Muscle of arm (tissue), 12 donors: ENCODE results near the gene PARD3. TPM values are rescaled to one million over a fixed set of nuclear protein-coding genes. Genes with fewer than 3 reads are reported as not detected.
"Not testable (repeated sequence)": the region's sequence is repeated elsewhere in the genome, so short reads cannot be mapped to it uniquely, and the experiment has no call there.

Experiments used
- DNase-seq: peaks from one replicate; pipeline ENCODE4 v3.0.0-alpha.2; 2013
- polyA plus RNA-seq, 12 donors: library from polyadenylated mRNA; unstranded; fragments of 120-200 nt; gene quantifications; one replicate each; pipeline ENCODE4 v1.2.1, GENCODE V29; 2013; ENCODE audit not compliant: insufficient read length in 12 of 12

Gene PARD3
- polyA plus RNA-seq, 12 donors = 40.7 to 93.0 (median 44.5) TPM; not detected in 1

DNA sequence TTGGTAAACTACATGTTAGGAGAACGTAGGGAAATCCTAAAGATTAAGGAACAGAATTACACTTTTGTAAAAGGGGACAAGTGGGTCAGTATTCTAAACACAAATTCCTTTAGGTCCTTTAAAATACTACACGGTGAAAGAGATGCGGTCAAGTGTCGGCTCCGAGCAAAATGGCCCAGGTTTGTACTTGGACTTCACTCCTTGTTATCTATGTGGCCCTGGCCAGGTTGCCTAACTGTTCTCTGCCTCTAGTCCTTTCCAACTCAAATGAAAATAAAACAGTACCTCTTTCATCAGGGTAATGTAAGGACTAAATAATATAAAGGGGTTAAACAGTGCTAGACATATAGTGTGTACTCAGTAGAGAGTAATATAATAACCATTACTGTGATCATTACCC, 344.8 kb downstream of the PARD3 start:
- no peak for DNase-seq

DNA sequence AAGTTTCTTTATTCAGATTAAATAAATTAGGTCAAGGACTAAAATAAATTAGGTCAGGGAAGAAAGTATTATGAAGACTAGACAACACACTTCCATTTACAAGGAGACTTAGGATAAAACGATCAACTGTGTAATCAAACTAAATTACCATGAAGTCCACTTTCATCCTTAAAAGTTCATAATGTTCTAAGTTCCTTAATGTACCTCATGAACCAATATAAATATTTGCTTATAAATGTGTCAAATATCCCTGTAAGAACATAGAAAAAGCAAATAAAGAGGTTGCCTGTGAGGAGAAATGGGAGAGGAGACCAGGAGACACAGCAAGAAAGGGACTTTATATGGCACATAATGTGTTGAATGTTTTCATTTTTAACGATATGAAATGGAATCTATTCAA, 345.6 kb downstream of the PARD3 start:
- DNase-seq = no peak

DNA sequence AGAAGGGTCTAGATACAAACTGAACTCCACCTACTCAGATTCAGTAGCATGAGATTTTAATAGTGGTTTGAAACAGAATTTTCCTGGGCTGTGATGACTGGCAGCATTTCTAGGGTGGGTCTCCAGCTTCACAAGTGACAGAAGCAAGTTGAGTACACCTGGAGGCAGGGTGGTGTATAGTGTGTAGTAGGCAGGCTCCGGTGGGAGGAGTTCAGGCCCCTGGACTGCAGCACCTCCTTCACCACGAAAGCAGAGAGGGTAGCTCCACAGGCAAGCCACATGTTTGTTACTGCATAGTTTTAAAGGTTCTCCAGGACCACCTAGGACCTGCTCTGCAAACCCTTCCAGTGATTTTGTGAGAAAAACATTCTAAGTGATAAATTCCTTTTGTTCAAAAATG, 347.2 kb downstream of the PARD3 start:
- DNase-seq = no peak

DNA sequence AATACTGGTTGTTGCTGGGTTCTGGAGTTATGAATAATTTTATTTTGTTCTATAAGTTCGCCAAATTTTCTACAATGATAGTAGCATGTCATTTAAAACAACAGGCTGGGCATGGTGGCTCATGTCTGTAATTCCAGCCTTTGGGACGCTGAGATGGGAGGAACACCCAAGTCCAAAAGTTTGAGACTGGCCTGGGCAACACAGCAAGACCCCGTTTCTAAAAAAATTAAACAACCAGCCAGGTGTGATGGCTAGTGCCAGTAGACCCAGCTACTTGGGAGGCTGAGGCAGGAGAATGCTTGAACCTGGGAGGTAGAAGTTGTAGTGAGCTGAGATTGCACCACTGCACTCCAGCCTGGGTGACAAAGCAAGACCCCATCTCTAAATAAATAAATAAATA, 347.7 kb downstream of the PARD3 start:
- DNase-seq = no peak

DNA sequence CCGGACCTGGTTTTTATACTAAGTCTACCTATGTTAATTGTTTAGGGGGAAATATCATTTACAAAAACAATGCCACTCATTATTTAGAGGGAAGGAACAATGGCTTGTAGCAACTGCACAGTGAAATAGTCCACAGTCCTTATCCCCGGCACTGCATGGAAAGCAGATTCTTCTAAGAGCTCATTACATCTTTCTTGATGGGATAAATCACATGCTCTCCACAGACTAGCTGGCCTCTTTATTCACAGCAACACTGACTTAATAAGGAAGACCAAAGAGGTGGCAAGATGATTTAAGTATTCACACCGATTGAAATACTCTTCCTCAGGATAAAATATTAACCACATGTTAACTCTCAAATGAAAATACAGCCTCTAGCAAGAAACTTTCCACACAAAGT, 349.4 kb downstream of the PARD3 start:
- no peak for DNase-seq

DNA sequence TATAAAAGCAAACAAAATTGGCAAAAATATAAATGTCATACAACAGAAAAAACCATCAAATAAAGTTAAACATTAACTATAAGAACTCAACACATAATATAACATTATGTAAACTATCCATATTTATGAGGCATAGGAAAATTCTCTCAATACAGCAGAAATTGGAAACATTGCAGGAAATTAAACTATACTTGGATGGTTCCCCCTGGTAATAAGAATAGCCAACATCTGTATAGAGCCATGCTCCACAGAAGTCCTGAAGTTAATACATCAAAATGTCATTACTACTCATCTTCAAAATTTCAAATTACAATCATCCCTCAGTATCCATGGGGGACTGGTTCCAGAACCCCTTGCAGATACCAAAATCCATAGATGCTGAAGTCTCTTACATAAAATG, 350.5 kb downstream of the PARD3 start:
- DNase-seq = no peak

DNA sequence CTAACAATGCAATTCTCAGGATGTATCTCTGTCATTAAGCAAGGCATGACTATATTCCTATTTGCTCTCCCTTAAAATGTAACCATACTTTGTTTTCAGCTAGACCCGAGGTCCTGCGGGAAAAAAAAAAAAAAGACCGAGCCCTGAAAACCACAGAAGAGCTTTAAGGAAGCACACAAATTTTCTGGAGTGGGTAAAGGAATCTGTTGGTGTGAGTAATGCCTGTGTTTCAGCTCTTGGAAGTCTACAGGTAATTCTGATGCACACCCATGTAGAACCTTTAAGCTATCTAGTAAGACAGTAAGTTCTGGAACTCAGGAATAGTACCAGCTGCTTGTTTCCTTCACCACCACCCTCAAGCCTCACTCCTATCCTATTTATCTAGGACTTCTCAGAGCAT, 351.1 kb downstream of the PARD3 start:
- no peak for DNase-seq

DNA sequence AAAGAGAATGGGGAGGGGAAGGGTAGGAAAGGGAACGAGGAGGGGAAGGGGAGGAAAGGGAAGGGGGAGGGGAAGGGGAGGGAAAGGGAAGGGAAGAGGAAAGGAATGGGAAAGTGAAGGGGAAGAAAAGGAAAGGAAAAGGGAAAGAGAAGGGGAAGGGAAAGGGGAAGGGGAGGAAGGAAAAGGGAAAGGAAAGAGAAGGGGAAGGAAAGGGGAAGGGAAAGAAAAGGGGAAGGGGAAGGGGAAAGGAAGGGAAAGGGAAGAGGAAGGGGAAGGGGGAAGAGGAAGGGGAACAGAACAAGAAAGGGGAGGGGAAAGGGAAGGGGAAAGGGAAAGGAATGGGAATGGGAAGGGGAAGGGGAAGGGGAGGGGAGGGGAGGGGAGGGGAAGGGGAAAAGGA, 352.1 kb downstream of the PARD3 start:
- DNase-seq = no peak

DNA sequence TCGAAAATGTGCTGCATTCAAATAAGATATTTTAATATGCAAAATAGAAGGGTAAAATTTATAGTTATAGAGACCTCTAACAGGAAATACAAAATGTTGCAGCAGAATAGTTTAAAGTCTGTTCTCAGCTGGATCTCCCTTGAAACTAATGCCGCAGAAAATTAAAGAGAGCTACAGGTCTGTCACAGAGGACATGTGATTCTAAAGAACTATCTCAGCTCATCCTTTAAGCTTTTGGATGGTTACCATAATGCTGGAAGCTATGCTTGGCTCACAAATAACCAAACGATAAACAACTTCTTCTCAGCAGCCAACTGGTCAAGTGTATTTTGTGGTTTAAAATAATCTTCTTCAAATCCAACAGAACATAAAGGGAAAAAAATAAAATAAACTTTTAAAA, 353.0 kb downstream of the PARD3 start:
- peak; percentile 23 for DNase-seq

DNA sequence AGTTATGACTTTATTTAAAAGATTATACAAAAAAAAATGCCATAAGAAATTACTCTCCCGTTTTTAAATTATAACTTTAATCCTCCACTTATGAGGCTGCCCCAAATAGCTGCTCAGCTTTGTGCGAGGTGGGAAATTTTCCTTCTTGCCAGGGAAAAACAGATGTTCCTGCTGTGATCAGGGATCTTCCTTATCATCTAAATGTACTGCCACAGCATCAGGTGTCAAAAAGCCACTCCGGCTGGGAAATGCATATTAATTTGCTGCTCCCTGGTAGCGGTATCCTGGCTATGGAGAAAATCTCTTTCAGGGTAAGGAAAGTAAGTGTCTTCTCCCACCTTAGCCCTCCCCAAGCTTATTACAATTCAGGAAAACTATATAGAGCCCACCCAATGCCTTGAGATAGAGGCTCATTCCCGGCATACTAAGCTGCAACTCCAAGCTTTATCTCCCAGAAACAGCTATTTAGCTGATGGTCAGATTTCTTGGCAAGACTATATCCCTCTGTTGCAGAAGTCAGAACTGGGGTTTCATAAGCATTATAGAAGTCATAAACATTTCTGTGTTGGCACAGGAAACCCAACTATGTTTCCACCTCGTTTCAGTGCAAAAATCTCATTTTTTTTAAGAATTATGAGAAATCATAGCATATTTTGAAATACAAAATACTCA, 360.4 kb downstream of the PARD3 start:
- no peak for DNase-seq

DNA sequence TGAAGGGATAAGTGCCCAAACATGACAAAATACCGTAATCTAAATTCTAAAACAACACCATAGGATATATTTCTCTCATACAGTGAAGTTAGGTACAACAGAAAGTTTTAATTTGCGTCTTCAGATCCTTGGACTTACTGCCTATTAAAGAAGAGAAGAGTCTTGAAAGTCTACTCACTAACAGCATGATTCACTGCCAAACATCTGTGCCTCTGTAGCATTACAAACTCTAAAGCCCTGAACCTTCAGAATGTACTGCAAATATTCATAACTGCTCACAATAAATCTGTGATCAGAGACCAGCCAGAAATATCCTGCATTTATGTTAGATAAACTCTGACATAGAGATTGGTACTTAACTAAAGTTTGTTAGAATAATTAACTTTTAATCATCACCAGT, 365.3 kb downstream of the PARD3 start:
- peak; percentile 61 for DNase-seq

DNA sequence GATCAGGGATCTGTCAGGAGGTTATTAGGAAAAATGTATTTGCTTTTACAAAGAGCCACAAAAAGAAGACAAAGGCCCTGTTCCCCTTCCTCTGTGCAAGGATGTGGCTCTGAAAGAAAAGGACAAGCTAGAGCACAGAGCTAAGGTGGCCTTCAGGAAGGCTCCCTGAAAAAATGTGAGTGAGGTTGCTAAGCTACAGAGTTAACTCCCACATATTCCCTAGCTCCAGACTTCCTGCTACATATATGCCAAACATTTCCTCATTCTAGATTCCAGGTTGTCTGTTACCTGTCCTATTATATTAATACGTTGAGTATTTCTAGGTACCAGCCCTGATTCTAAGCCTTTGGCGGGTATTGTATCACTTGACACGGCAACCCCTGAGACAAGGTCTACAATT, 369.0 kb downstream of the PARD3 start:
- DNase-seq = no peak

DNA sequence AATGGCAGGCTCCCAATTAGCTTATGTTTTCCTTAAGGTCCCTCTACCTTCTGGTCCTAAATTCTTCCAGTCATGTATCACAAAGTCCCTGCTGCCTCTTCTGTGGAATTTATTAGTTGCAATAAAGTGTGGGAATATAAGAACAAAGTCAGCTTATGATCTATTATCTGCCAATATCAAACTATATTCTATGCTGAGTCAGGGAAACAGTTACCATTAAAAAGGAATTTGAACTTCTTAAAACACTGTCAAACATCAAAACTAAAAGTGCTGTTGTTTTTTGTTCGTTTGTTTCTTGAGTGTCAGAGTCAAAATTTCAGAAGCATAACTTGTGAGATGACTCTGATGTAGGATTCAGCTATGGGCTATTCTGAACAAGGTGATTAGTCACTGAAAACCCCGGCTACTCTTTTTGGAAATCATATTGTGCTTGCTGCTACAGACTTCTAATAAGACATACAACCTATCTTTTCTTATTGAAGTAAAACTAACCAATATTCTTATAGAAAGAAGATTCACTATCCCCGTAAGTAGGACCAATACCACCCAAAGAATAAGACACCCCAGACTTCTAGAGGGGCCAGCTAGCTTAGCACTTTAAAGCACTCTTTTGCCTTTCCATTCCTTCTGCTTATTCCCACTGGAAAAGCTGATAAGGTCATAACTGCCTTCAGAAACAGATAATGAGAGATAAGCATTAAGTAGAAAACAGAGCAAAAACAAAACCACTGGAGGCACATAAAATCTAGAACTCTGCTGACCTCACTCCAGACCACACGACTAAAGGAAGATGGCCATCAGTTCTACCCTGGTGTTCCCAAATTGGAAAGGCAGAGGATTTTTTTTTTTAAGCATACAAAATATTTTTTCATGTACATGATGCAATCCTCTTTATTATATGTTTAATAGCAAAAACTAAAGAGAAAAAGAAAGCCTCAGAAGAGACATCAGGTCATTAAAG, 370.6 kb downstream of the PARD3 start:
- DNase-seq = no peak

DNA sequence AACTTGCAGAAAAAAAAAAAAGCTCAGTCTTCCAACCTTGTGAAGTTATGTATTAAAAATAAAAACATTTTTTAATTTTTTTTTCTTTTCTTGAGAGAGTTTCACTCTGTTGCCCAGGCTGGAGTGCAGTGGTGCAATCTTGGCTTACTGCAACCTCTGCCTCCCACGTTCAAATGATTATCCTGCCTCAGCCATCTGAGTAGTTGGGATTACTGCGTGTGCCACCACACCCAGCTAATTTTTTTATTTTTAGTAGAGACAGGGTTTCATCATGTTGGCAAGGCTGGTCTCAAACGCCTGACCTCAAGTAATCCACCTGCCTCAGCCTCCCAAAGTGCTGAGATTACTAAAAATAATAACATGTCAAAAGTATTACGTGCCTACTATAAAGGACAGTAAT, 375.7 kb downstream of the PARD3 start:
- DNase-seq = not testable (repeated sequence)

DNA sequence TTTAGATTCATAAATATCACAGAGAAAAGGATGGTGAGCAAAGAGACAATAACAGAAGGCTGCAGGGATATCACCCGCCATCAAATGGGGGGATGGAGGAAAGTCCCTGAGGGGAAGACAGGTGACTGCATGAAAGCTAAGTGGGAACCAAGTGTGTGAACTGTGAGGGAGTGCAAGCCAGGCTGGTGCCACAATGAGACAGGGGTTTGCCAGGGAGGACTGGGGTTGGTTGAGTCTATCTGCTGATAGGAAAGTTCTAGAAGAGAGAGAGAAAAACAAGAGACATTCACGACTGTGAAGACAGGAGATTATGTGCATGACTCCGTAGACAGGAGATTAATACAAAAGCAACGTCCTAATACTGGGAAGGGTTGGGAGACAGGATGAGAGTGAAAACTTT, 376.4 kb downstream of the PARD3 start:
- DNase-seq = no peak

DNA sequence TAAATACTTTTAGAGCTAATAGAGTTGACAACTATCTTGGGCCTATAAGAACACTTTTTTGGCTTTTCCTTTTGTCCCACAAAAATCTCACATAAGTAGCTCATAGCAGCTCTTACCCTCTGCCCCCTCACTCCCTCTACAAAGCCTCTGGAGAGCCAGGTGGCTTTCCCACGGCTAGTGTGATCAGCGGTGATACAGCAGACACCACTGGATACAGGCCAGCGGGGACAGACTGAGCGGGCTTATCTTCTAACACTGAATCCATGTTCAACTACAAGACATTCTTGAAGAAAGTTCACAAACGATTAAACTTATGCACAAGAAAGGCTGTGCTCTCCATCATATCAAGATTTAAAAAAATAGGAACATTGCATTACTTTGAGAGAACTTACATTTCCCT, 377.2 kb downstream of the PARD3 start:
- no peak for DNase-seq

DNA sequence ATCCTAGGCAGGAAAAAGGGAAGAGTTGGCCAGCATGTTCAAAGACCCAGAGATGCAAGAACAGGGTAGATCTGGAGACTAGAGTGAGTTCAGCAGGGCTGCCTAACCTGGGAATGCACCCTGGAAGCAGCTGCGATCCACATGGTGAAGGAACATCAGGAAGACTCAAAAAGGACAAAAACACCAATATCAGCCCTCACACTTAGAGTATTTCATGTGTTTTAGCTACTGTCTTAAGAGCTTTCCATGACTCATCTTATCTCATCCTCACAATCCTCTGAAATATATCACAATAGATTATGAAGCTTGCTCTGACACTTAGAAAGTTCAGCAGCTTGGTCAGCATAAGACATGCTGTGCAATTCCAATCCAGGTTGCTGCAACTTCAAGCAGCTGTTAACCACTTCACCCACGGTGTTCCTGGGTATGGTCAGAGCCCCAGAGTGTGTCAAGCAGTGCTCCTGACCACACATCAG, 380.9 kb downstream of the PARD3 start:
- peak; percentile 49 for DNase-seq

DNA sequence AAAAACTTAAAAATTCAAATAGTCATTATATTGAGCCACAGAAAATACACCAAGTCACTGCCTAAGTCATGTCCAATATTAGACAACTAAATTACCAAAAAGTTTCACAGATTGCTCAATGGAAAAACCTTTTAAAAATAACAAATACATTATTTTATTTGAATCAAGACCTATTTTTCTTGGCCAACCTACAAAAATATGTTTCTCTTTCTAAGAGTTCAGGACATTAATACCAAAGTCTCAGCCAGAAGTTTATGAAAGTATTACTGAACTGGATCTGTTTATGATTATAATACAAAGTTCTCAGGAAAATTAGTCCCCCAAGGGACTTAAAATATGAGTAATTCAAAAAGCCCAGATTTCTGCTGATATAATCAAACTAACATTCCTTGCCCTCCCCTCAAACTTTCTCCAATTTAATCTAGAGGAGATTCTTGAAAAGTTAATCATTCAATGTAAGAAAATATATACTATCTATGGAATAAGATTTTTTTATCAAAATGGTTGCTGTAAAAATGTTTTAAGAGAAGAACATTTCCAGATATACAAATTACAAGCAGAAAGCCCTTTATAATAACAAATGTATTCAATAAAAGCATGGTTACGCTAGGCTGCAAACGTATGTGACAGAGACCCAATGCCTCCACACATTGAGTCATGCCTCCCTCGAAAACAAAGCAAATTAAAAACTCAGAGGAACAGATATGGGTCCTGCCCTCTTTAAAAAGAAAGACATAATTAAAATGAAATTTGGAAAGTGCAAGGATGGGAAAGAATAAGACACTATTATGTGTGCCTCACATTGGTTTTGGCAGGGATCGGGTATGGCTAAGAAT, 381.6 kb downstream of the PARD3 start:
- peak; percentile 74 for DNase-seq

DNA sequence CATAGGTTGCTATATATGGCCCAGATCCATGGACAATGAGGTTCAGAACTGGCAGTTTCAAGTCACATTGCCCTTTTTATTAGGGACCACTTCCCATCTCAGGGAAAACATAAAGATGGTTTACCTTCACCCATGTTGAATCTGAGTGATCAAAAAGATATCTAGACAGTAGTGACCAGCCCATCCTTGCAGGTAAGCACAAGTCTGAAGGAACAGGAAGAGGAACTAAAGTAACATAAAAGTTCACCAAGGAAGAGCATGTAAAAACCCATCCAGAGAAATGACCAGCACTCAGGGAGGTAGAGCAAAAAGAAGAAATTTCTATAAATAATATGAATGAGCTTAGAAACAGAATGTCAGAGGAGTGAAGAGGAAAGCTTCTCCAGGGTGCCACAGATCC, 382.5 kb downstream of the PARD3 start:
- no peak for DNase-seq

DNA sequence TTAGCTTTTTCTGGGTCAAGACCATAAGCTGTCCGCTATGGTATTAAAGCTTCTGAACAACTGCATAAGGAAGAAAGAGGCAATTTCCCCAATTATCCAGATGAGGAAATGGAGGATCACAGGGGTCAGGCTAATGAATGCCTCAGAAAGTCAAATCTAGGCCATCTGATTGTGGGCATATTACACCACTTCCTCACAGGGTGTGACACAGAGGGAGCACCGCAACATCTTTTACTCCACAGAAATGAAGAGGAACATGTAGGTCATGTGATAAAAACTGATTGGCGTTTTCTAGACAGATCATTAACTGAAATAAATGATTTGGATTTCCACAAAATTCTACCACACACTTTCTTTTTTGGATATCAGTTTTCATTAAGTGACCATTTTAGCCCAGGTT, 384.4 kb downstream of the PARD3 start:
- DNase-seq = no peak

DNA sequence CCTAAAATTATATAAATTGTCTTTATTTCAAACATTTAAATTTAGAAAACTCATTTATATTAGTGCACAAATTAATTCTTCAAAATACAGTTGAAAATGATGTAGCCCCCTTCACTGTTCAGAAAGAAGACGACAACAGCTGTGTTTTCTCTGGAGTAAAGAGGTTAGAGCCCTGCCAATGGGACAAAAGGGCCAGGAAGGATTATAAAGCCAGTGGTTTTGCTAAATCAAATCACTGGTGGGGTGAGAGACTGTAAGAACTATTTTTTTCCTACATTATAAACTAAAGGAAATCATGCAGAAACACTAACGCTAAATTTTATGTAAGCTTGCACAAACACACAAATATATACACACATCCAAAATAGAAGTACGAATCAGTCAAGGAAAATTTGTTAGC, 386.6 kb downstream of the PARD3 start:
- no peak for DNase-seq

DNA sequence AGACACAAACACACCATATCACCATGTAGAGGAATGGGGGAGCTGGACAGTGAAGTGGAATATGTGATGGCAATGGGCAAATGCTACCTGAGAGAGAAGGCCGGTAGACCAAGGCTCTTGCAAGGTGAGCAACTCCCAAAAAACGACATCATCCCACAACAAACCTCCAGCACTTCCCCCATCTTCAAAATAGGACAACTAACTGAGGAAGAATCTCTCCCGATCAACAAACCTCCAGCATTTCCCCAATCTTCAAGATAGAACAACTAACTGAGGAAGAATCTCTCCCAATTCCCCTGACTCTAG, 387.2 kb downstream of the PARD3 start:
- DNase-seq = no peak
